WTC11 (cell line): ENCODE measurements around the gene STARD8.

ENCODE experiments used
- ELF4 ChIP-seq: sonication (generic); formaldehyde crosslinking; IDR thresholded peaks from 2 replicates; pipeline ENCODE4 v1.8.1; 2022; ENCODE audit warnings: low read depth, mild to moderate bottlenecking, moderate library complexity, missing genetic modification reagents
- TF ChIP-seq, protein P1 (sequence below): sonication (generic); formaldehyde crosslinking; IDR thresholded peaks from 2 replicates; pipeline ENCODE4 v1.8.1; 2023; ENCODE audit warnings: mild to moderate bottlenecking, missing genetic modification reagents, borderline replicate concordance

- TF ChIP-seq, protein P1, sequence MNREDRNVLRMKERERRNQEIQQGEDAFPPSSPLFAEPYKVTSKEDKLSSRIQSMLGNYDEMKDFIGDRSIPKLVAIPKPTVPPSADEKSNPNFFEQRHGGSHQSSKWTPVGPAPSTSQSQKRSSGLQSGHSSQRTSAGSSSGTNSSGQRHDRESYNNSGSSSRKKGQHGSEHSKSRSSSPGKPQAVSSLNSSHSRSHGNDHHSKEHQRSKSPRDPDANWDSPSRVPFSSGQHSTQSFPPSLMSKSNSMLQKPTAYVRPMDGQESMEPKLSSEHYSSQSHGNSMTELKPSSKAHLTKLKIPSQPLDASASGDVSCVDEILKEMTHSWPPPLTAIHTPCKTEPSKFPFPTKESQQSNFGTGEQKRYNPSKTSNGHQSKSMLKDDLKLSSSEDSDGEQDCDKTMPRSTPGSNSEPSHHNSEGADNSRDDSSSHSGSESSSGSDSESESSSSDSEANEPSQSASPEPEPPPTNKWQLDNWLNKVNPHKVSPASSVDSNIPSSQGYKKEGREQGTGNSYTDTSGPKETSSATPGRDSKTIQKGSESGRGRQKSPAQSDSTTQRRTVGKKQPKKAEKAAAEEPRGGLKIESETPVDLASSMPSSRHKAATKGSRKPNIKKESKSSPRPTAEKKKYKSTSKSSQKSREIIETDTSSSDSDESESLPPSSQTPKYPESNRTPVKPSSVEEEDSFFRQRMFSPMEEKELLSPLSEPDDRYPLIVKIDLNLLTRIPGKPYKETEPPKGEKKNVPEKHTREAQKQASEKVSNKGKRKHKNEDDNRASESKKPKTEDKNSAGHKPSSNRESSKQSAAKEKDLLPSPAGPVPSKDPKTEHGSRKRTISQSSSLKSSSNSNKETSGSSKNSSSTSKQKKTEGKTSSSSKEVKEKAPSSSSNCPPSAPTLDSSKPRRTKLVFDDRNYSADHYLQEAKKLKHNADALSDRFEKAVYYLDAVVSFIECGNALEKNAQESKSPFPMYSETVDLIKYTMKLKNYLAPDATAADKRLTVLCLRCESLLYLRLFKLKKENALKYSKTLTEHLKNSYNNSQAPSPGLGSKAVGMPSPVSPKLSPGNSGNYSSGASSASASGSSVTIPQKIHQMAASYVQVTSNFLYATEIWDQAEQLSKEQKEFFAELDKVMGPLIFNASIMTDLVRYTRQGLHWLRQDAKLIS, result no peak
- TF ChIP-seq ELF4 (CRISPR knock-in tag), result no peak
These were observed 72.6 kb downstream of the STARD8 start for GRCh38 chrX:68719904-68720614.
